SK-N-SH treated with all-trans-retinoic acid at 6 μM for 48 hours (cell line): ENCODE data around the gene TRIM44.

Source experiments
- CSDC2 ChIP-seq: fragments of 250-450 bp; sonication (Bioruptor Pico); IDR thresholded peaks from 2 replicates; pipeline ENCODE4 v1.5.0; 2020; ENCODE audit warnings: mild to moderate bottlenecking, moderate library complexity
- GLIS3 ChIP-seq: fragments of 250-450 bp; sonication (Bioruptor Pico); IDR thresholded peaks from 2 replicates; pipeline ENCODE4 v1.5.0; 2020; ENCODE audit warnings: mild to moderate bottlenecking, moderate library complexity
- OSR1 ChIP-seq: fragments of 250-450 bp; sonication (Bioruptor Pico); IDR thresholded peaks from 2 replicates; pipeline ENCODE4 v1.8.0; 2022; ENCODE audit warnings: moderate library complexity, mild to moderate bottlenecking, inconsistent platforms
- RARB ChIP-seq: fragments of 250-450 bp; sonication (Bioruptor Pico); IDR thresholded peaks from 2 replicates; pipeline ENCODE4 v1.8.0; 2021; ENCODE audit warnings: mild to moderate bottlenecking, moderate library complexity
- TCF4 ChIP-seq: fragments of 250-450 bp; sonication (Bioruptor Pico); IDR thresholded peaks from 2 replicates; pipeline ENCODE4 v1.8.0; 2021; ENCODE audit warnings: mild to moderate bottlenecking, moderate library complexity, borderline replicate concordance
- TOX ChIP-seq: fragments of 250-450 bp; sonication (Bioruptor Pico); IDR thresholded peaks from 2 replicates; pipeline ENCODE4 v1.8.0; 2021; ENCODE audit warnings: mild to moderate bottlenecking, moderate library complexity, borderline replicate concordance
- TSHZ2 ChIP-seq: fragments of 250-450 bp; sonication (Bioruptor Pico); IDR thresholded peaks from 2 replicates; pipeline ENCODE4 v1.5.0; 2020; ENCODE audit warnings: mild to moderate bottlenecking, moderate library complexity
- ZFP30 ChIP-seq: fragments of 450-650 bp; formaldehyde crosslinking; IDR thresholded peaks from 2 replicates; pipeline ENCODE4 v1.5.0; 2022; ENCODE audit warnings: mild to moderate bottlenecking, moderate library complexity
- ZNF565 ChIP-seq: fragments of 450-650 bp; formaldehyde crosslinking; conservative IDR thresholded peaks from 2 replicates; pipeline ENCODE4 v1.5.0; 2020; ENCODE audit warnings: low read depth, mild to moderate bottlenecking, moderate library complexity

GRCh38 chr11:35811783-35812182 is 149.2 kb downstream of the TRIM44 start:
- no peak for TF ChIP-seq ZNF565 (CRISPR knock-in tag)
- TF ChIP-seq CSDC2: no peak
- TF ChIP-seq TOX: no peak
- TF ChIP-seq RARB (CRISPR knock-in tag): no peak
- no peak for TF ChIP-seq TCF4 (CRISPR knock-in tag)
- no peak for TF ChIP-seq OSR1 (CRISPR knock-in tag)
- TF ChIP-seq ZFP30 (CRISPR knock-in tag): no peak
- no peak for TF ChIP-seq GLIS3 (CRISPR knock-in tag)
- TF ChIP-seq TSHZ2 (CRISPR knock-in tag): no peak
